SK-N-SH (cell line): Measurements from ENCODE around the gene HSD17B12. TPM values are rescaled to one million over a fixed set of nuclear protein-coding genes. Genes with fewer than 3 reads are reported as not detected.

Experiments used
- CTCF ChIA-PET: fragments of 300-600, 350-600 bp; formaldehyde crosslinking; extraction: SDS; loops from one replicate; lab custom pipeline; 2021; lab: Yijun Ruan, JAX
- POLR2A ChIA-PET: fragments of 350-600 bp; sonication (Branson Sonifier 250); formaldehyde crosslinking; extraction: SDS; loops from one replicate; lab custom pipeline; 2020; ENCODE audit warnings: antibody characterized with exemption, inconsistent platforms; lab: Yijun Ruan, JAX
- DNase-seq: peaks from one replicate; pipeline ENCODE4 v3.0.0; 2012
- H2AFZ ChIP-seq: fragments of 200-600 bp; sonication (generic); 2 replicates; pipeline ENCODE4 v1.8.1; 2016; ENCODE audit warnings: antibody characterized with exemption, mild to moderate bottlenecking, low read depth
- H3F3A ChIP-seq: fragments of 200-600 bp; sonication (generic); replicated peaks from 2 replicates; pipeline ENCODE3; 2016; ENCODE audit warnings: antibody characterized with exemption, mild to moderate bottlenecking; ENCODE audit not compliant: insufficient read depth
- H3K27ac ChIP-seq, 2 experiments: fragments of 200-500 bp in 1 of 2; fragments of 200-600 bp in 1 of 2; sonication (Bioruptor generic) in 1 of 2; sonication (generic), shearing (Covaris generic) in 1 of 2; 2 replicates each; pipeline versions ENCODE4 v1.5.1 to v1.6.1; 2014 to 2016; ENCODE audit warnings: low read depth in 2 of 2, inconsistent platforms in 1 of 2, low read length in 1 of 2, mild to moderate bottlenecking in 1 of 2, mixed read lengths in 1 of 2
- H3K27me3 ChIP-seq: fragments of 200-600 bp; sonication (generic), shearing (Covaris generic); 2 replicates; pipeline ENCODE4 v1.6.1; 2016; ENCODE audit warnings: mixed run types; ENCODE audit not compliant: insufficient read depth
- H3K36me3 ChIP-seq, 2 experiments: fragments of 200-500 bp in 1 of 2; fragments of 200-600 bp in 1 of 2; sonication (Bioruptor generic) in 1 of 2; sonication (generic) in 1 of 2; replicated peaks in 1 of 2; 2 replicates each; pipeline versions ENCODE3 to v1.5.1; 2014 to 2016; ENCODE audit warnings: low read length in 1 of 2, mild to moderate bottlenecking in 1 of 2; ENCODE audit not compliant: insufficient read depth in 2 of 2, control insufficient read depth in 1 of 2
- H3K4me1 ChIP-seq, 2 experiments: fragments of 200-500 bp in 1 of 2; fragments of 200-600 bp in 1 of 2; sonication (Bioruptor generic) in 1 of 2; sonication (generic), shearing (Covaris generic) in 1 of 2; 2 replicates each; pipeline versions ENCODE4 v1.5.1 to v1.6.1; 2014 to 2016; ENCODE audit warnings: low read depth in 1 of 2, low read length in 1 of 2, mixed run types in 1 of 2; ENCODE audit not compliant: insufficient read depth in 2 of 2, control insufficient read depth in 1 of 2
- H3K4me2 ChIP-seq: fragments of 200-600 bp; sonication (generic), shearing (Covaris generic); 2 replicates; pipeline ENCODE4 v1.6.1; 2017; ENCODE audit warnings: mixed run types
- H3K4me3 ChIP-seq, 2 experiments: fragments of 200-500 bp in 1 of 2; fragments of 200-600 bp in 1 of 2; sonication (Bioruptor generic) in 1 of 2; sonication (generic), shearing (Covaris generic) in 1 of 2; 2 replicates each; pipeline versions ENCODE4 v1.5.1 to v1.8.1; 2014 to 2016; ENCODE audit warnings: low read depth in 2 of 2, inconsistent platforms in 1 of 2, low read length in 1 of 2, mild to moderate bottlenecking in 1 of 2, mixed read lengths in 1 of 2, moderate library complexity in 1 of 2
- H3K79me2 ChIP-seq: fragments of 200-600 bp; sonication (generic); 2 replicates; pipeline ENCODE4 v1.8.1; 2017; ENCODE audit warnings: mild to moderate bottlenecking; ENCODE audit not compliant: insufficient read depth
- H3K9ac ChIP-seq: fragments of 200-600 bp; sonication (generic); 2 replicates; pipeline ENCODE4 v1.6.1; 2017; ENCODE audit warnings: mixed run types
- H3K9me2 ChIP-seq: fragments of 200-600 bp; sonication (generic); 2 replicates; pipeline ENCODE4 v1.6.1; 2017; ENCODE audit warnings: mixed run types
- H3K9me3 ChIP-seq: fragments of 200-600 bp; sonication (generic); 2 replicates; pipeline ENCODE4 v1.6.1; 2017; ENCODE audit warnings: mixed run types, mild to moderate bottlenecking, moderate library complexity
- H4K20me1 ChIP-seq: fragments of 200-600 bp; sonication (generic); 2 replicates; pipeline ENCODE4 v1.6.1; 2017; ENCODE audit warnings: mild to moderate bottlenecking, mixed run types; ENCODE audit not compliant: insufficient read depth
- CTCF ChIP-seq: fragments of 200-600 bp; sonication (generic); IDR thresholded peaks from 2 replicates; pipeline ENCODE4 v1.6.1; 2017; ENCODE audit warnings: antibody characterized with exemption, mild to moderate bottlenecking, moderate library complexity
- ELF1 ChIP-seq: IDR thresholded peaks from 2 replicates; pipeline ENCODE4 v1.4.0; 2012
- EP300 ChIP-seq, 2 experiments: IDR thresholded peaks; 2 replicates each; pipeline versions ENCODE4 v1.4.0 to v1.6.1; 2012; ENCODE audit warnings: borderline replicate concordance in 1 of 2, low read depth in 1 of 2, low read length in 1 of 2
- EZH2phosphoT487 ChIP-seq: fragments of 200-600 bp; sonication (generic); IDR thresholded peaks from 2 replicates; pipeline ENCODE4 v1.6.1; 2017; ENCODE audit warnings: low read depth, mixed run types, mild to moderate bottlenecking, antibody characterized with exemption, moderate library complexity, borderline replicate concordance
- FOSL2 ChIP-seq: IDR thresholded peaks from 2 replicates; pipeline ENCODE4 v1.4.0; 2012; ENCODE audit warnings: low read depth, mild to moderate bottlenecking, moderate library complexity, borderline replicate concordance
- FOXJ3 ChIP-seq: sonication (generic); formaldehyde crosslinking; IDR thresholded peaks from 2 replicates; pipeline ENCODE4 v1.5.1; 2020; ENCODE audit warnings: mild to moderate bottlenecking, missing genetic modification reagents
- FOXM1 ChIP-seq: IDR thresholded peaks from 2 replicates; pipeline ENCODE4 v1.4.0; 2012; ENCODE audit warnings: low read depth, mild to moderate bottlenecking
- IRF3 ChIP-seq: fragments of 150-350 bp; IDR thresholded peaks from 2 replicates; pipeline ENCODE4 v1.6.1; 2016; ENCODE audit warnings: mild to moderate bottlenecking, low read depth, low read length
- JUND ChIP-seq: IDR thresholded peaks from 2 replicates; pipeline ENCODE4 v1.4.0; 2012
- MEF2A ChIP-seq: IDR thresholded peaks from 2 replicates; pipeline ENCODE4 v1.4.0; 2012; ENCODE audit warnings: low read depth, borderline replicate concordance
- NFIC ChIP-seq: IDR thresholded peaks from 2 replicates; pipeline ENCODE4 v1.4.0; 2012; ENCODE audit warnings: borderline replicate concordance
- NRF1 ChIP-seq: IDR thresholded peaks from 2 replicates; pipeline ENCODE4 v1.6.1; 2012; ENCODE audit warnings: low read depth, mild to moderate bottlenecking, low read length
- REST ChIP-seq: IDR thresholded peaks from 2 replicates; pipeline ENCODE4 v1.6.1; 2012; ENCODE audit warnings: mild to moderate bottlenecking, low read depth, low read length, moderate library complexity
- TCF12 ChIP-seq: IDR thresholded peaks from 2 replicates; pipeline ENCODE4 v1.4.0; 2012
- TEAD4 ChIP-seq: IDR thresholded peaks from 2 replicates; pipeline ENCODE4 v1.4.0; 2012; ENCODE audit warnings: mild to moderate bottlenecking, borderline replicate concordance; ENCODE audit not compliant: insufficient read depth
- YY1 ChIP-seq: IDR thresholded peaks from 2 replicates; pipeline ENCODE4 v1.4.0; 2012; ENCODE audit warnings: low read depth, mild to moderate bottlenecking
- WGBS: methylation state at CpG from one replicate; pipeline ENCODE4 v1.1.6; 2017; ENCODE audit warnings: low lambda C conversion rate; 5-methylcytosine and 5-hydroxymethylcytosine counted together
- polyA plus RNA-seq, 3 experiments: library from polyadenylated mRNA; depleted of rRNA; stranded (reverse); fragments of >200 nt; gene quantifications; 2 replicates each; pipeline ENCODE4 v1.2.3, GENCODE V29; 2012
- TF ChIP-seq, protein P1 (sequence below): IDR thresholded peaks from 2 replicates; pipeline ENCODE4 v1.4.0; 2012; ENCODE audit warnings: low read depth, borderline replicate concordance

The HSD17B12 gene
- polyA plus RNA-seq, 1 of the 3 experiments (the other 2 are of a cell fraction): 19.7 TPM

DNA sequence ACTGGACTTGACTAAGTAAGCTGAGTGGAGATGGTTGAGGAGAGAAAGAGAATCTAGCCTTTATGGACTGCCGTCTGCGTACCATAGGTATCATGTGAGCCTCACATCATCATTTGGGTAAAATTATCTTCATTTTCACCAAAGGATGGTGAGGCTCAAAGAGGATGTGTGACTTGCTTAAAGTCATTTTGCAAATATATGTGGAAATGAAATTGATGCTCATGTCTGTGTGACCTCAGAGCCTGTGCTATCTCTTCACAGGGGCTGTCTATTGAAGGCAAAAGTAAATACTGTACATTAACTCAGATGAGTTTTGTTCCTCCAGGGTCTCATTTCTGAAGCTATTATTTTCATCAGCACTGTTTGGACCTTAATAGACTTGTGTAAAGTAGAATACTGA lies 116.8 kb downstream of the HSD17B12 start:
- Histone ChIP-seq H4K20me1 (no peaks in the 10 kb centered on the region), H3K9ac (no peak overlapping the region), H3K9me2 (no peaks in the 10 kb centered on the region), H3K27me3 (no peaks in the 10 kb centered on the region), H3K36me3 (peaks cover 0 to 6% of the 10 kb centered on the region in 2 experiments), H3F3A (no peaks in the 10 kb centered on the region), H2AFZ (no peak overlapping the region), H3K9me3 (no peaks in the 10 kb centered on the region), H3K4me2 (no peak overlapping the region), H3K27ac (no peak overlapping the region), H3K79me2 (no peaks in the 10 kb centered on the region)
- CTCF ChIA-PET: interaction anchor here (0.7 to 1.0 kb wide), 3 partner anchors 11 to 28 kb away, joined by 3 to 5 read pairs (median 4); no protein-coding TSS in a partner anchor
- 82% methylated on average over 2 of the region's 2 CpGs for WGBS
- POLR2A ChIA-PET: no interaction called here
- DNase-seq: no peak
- TF ChIP-seq REST (no peak), TEAD4 (no peak), EZH2phosphoT487 (no peak), FOSL2 (no peak), FOXJ3 (no peak), YY1 (no peak), IRF3 (no peak), EP300 (IDR thresholded peaks at IDR 0.05; ENCODE audit: borderline replicate concordance in 1 of 2, low read depth in 1 of 2, low read length in 1 of 2) (no peak), FOXM1 (no peak), NFIC (no peak), TCF12 (no peak), MEF2A (no peak), JUND (no peak), ELF1 (no peak), NRF1 (no peak), CTCF (no peak)
- TF ChIP-seq, protein P1, sequence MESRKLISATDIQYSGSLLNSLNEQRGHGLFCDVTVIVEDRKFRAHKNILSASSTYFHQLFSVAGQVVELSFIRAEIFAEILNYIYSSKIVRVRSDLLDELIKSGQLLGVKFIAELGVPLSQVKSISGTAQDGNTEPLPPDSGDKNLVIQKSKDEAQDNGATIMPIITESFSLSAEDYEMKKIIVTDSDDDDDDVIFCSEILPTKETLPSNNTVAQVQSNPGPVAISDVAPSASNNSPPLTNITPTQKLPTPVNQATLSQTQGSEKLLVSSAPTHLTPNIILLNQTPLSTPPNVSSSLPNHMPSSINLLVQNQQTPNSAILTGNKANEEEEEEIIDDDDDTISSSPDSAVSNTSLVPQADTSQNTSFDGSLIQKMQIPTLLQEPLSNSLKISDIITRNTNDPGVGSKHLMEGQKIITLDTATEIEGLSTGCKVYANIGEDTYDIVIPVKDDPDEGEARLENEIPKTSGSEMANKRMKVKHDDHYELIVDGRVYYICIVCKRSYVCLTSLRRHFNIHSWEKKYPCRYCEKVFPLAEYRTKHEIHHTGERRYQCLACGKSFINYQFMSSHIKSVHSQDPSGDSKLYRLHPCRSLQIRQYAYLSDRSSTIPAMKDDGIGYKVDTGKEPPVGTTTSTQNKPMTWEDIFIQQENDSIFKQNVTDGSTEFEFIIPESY: no peak
- TF ChIP-seq, all 33 proteins: peak for 0
- Histone ChIP-seq H3K4me3 (no peak overlapping the region), H3K4me1 (peaks cover 0 to 7% of the 10 kb centered on the region in 2 experiments; a peak in 1 of 4 replicates)
